AG04450 (cell line): ENCODE results near the gene DCAF8. TPM values are rescaled to one million over a fixed set of nuclear protein-coding genes. Genes with fewer than 3 reads are reported as not detected.

ENCODE experiments used
- CTCF ChIA-PET: fragments of 300-600, 350-600 bp; formaldehyde crosslinking; extraction: SDS; loops from one replicate; lab custom pipeline; 2022; ENCODE audit warnings: antibody characterized with exemption, inconsistent platforms; lab: Charles Lee
- POLR2A ChIA-PET: fragments of 350-600 bp; formaldehyde crosslinking; extraction: SDS; loops from one replicate; lab custom pipeline; 2021; ENCODE audit warnings: antibody characterized with exemption, inconsistent platforms; lab: Yijun Ruan, JAX
- DNase-seq: peaks from one replicate; pipeline ENCODE4 v3.0.0-alpha.2; 2011; ENCODE audit warnings: low read depth, low spot score
- H3K27ac ChIP-seq: one replicate; pipeline ENCODE4 v1.5.1; 2012; ENCODE audit warnings: low read depth, low read length, control low read depth
- H3K27me3 ChIP-seq: one replicate; pipeline ENCODE4 v1.6.0; 2012; ENCODE audit warnings: low read length; ENCODE audit not compliant: control insufficient read depth, insufficient read depth
- H3K4me3 ChIP-seq: 2 replicates; pipeline ENCODE4 v1.5.1; 2011; ENCODE audit warnings: mild to moderate bottlenecking, low read depth, low read length, control low read depth
- H3K9me3 ChIP-seq: 2 replicates; pipeline ENCODE4 v1.5.1; 2012; ENCODE audit warnings: low read length; ENCODE audit not compliant: control insufficient read depth, insufficient read depth
- CTCF ChIP-seq: IDR thresholded peaks from 2 replicates; pipeline ENCODE4 v1.5.1; 2011; ENCODE audit warnings: low read depth, low read length, control low read depth, inconsistent platforms
- polyA plus RNA-seq: library from polyadenylated mRNA; depleted of rRNA; stranded (reverse); fragments of >200 nt; gene quantifications from 2 replicates; pipeline ENCODE4 v1.2.3, GENCODE V29; 2011

Gene DCAF8
- polyA plus RNA-seq, 1 experiment: 108 TPM

DNA sequence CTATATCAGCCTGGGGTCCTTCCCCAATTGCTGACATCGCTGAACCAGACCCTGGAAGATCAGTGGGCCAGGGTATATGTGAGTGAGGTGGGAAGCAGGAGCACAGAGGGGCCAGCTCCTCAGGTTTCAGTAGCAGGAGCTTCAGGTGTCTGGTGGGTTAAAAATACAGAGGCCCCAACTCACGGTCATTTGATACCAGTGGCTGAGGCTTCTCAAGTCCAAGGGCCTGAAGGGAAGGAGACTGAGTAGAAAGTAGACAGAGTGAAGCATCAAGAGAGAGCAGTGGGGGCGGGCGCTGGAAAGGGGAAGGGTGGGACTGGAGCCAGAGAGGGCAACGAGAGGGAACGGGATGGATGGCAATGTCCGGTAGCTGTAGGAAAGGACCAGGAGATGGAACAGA lies 74.0 kb downstream of the DCAF8 start:
- CTCF ChIA-PET: interaction anchor here (1.0 to 5.4 kb wide), 2 partner anchors 63 to 103 kb away, joined by 4 to 147 read pairs; no protein-coding TSS in a partner anchor
- no peak for TF ChIP-seq CTCF
- Histone ChIP-seq H3K27ac (no peak overlapping the region), H3K4me3 (no peak overlapping the region), H3K27me3 (peaks cover 4% of the 10 kb centered on the region), H3K9me3 (no peaks in the 10 kb centered on the region)
- no peak for DNase-seq
- POLR2A ChIA-PET: no interaction called here

- DNase-seq: no peak
- TF ChIP-seq CTCF: no peak
- no peak overlapping the region for H3K4me3 ChIP-seq
- no peaks in the 10 kb centered on the region for H3K9me3 ChIP-seq
- H3K27ac ChIP-seq: no peak overlapping the region
- ChIA-PET CTCF (interaction anchor here (1.0 to 2.0 kb wide), 2 partner anchors 33 to 104 kb away, joined by 4 to 5 read pairs; no protein-coding TSS in a partner anchor), POLR2A (no interaction called here)
- peaks cover 4% of the 10 kb centered on the region for H3K27me3 ChIP-seq
These were observed 74.9 kb downstream of the DCAF8 start for GRCh38 chr1:160187407-160187806.

DNA sequence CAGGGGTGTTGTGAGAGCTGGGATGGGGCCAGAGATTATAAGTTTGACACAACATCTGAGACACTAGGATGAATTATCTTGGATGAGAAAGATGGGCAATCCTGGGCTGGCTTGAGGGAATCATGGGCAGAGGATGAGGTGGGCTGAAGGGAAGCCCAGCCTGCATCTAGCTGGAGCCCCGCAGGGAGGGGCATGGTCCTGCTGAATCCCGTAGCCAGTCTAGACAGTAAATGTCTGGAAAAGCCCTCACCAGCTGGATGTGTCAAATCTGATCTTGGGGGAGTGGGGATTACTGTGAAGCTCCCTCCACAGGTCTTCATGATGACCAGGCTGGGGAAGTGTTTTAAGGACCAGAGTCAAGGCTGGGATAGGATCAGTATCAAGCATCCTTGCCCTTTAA lies 75.6 kb downstream of the DCAF8 start:
- TF ChIP-seq CTCF: no peak
- no peak for DNase-seq
- H3K27me3 ChIP-seq: peaks cover 4% of the 10 kb centered on the region
- H3K9me3 ChIP-seq: no peaks in the 10 kb centered on the region
- ChIA-PET POLR2A (no interaction called here), CTCF (interaction anchor here (0.9 to 2.0 kb wide), 2 partner anchors 32 to 33 kb away, joined by 3 to 5 read pairs; no protein-coding TSS in a partner anchor)
- no peak overlapping the region for H3K4me3 ChIP-seq
- no peak overlapping the region for H3K27ac ChIP-seq

GRCh38 chr1:160186246-160186645 lies 76.1 kb downstream of the DCAF8 start:
- Histone ChIP-seq H3K9me3 (no peaks in the 10 kb centered on the region), H3K4me3 (no peak overlapping the region), H3K27ac (no peak overlapping the region), H3K27me3 (peaks cover 4% of the 10 kb centered on the region)
- DNase-seq: no peak
- TF ChIP-seq CTCF: no peak
- POLR2A ChIA-PET: no interaction called here
- CTCF ChIA-PET: interaction anchor here (0.9 to 2.0 kb wide), 2 partner anchors 33 to 34 kb away, joined by 3 to 5 read pairs; no protein-coding TSS in a partner anchor

DNA sequence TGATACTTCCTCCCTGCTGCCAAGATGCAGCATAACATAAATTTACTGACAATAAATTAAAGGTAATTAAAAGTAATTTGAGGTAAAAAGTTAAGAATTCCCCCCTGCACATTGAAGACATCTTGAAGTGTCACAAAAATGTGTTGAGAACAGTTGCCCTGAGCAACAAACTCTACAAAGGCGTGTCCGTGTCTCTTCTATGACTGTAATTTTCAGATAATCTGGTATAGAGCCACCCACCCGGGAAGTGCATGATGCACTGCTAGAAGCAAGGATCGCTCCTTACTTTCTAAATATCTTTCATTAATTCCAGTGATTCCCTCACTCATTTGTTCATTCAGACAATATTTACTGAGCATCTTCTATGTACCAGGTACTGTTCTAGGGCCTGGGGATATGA lies 83.0 kb downstream of the DCAF8 start:
- POLR2A ChIA-PET: no interaction called here
- Histone ChIP-seq H3K27ac (no peak overlapping the region), H3K27me3 (peaks cover 7% of the 10 kb centered on the region), H3K4me3 (no peak overlapping the region), H3K9me3 (no peaks in the 10 kb centered on the region)
- no peak for TF ChIP-seq CTCF
- CTCF ChIA-PET: interaction anchor here (0.9 to 3.3 kb wide), 3 partner anchors 14 to 73 kb away, joined by 3 to 27 read pairs (median 5); no protein-coding TSS in a partner anchor
- DNase-seq: no peak
